ENCODE data around the gene TRRAP. TPM values are rescaled to one million over a fixed set of nuclear protein-coding genes. Genes with fewer than 3 reads are reported as not detected.

Gene TRRAP
- total and polyA plus RNA-seq, 4 donors = 4.3 to 22.7 (median 10.1) TPM

DNA sequence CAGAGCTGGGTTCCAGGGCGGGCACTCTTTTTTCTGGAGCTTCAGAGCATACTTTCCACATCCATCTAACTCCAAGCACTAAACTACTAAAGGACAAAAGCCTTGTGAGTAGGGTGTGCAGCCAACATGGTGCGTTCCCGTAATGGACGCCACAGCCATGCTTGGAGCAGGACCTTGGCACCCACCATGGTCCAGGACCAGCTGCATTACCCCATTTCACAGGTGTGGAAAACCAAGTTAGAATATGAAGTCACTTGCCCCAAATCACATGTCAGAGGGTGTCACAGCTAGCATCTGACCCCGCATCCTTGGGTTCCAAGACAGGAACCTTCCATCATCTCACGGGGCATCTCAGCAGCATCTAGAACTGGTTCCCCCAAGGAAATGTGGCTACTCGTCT is 153.2 kb downstream of the TRRAP start:
- DNase-seq (ENCODE audit: low spot score) = no peak
- Histone ChIP-seq H3K27ac (ENCODE audit: low read depth in 1 of 2, low read length in 2 of 2) (no peak overlapping the region), H3K4me3 (ENCODE audit: low read depth in 1 of 3, low read length in 3 of 3) (no peak overlapping the region), H3K36me3 (ENCODE audit: control insufficient read depth in 4 of 4, insufficient read depth in 3 of 4, low read depth in 1 of 4, low read length in 3 of 4) (peaks cover 14 to 77% (median 53%) of the 10 kb centered on the region in 4 donors), H3K27me3 (ENCODE audit: control insufficient read depth in 4 of 4, insufficient read depth in 4 of 4, low read length in 3 of 4) (no peaks in the 10 kb centered on the region), H3K9ac (ENCODE audit: low read depth in 1 of 2, low read length in 2 of 2) (no peak overlapping the region), H3K9me3 (ENCODE audit: control insufficient read depth in 4 of 4, low read length in 3 of 4) (no peaks in the 10 kb centered on the region), H3K4me1 (ENCODE audit: control insufficient read depth in 4 of 4, insufficient read depth in 4 of 4, low read length in 3 of 4) (peaks cover 0 to 7% (median 0%) of the 10 kb centered on the region in 4 donors)
- WGBS = 97% methylated on average over 7 of the region's 7 CpGs
- TF ChIP-seq SP1 (IDR thresholded peaks at IDR 0.05) (no peak), TAF1 (conservative IDR thresholded peaks at IDR 0.05) (no peak), RAD21 (IDR thresholded peaks at IDR 0.05) (no peak), NR2F2 (IDR thresholded peaks at IDR 0.05) (no peak), HNF4G (IDR thresholded peaks at IDR 0.05) (no peak), EGR1 (IDR thresholded peaks at IDR 0.05; ENCODE audit: low read depth in 2 of 2) (no peak), HNF4A (conservative IDR thresholded peaks at IDR 0.05) (no peak), GABPA (IDR thresholded peaks at IDR 0.05 in 1 of 2, conservative IDR thresholded peaks at IDR 0.05 in 1 of 2) (no peak), FOXA2 (IDR thresholded peaks at IDR 0.05) (no peak), FOXA1 (IDR thresholded peaks at IDR 0.05) (no peak), YY1 (IDR thresholded peaks at IDR 0.05) (no peak), JUND (IDR thresholded peaks at IDR 0.05) (no peak), RXRA (IDR thresholded peaks at IDR 0.05) (no peak)
- TF ChIP-seq, protein P1, sequence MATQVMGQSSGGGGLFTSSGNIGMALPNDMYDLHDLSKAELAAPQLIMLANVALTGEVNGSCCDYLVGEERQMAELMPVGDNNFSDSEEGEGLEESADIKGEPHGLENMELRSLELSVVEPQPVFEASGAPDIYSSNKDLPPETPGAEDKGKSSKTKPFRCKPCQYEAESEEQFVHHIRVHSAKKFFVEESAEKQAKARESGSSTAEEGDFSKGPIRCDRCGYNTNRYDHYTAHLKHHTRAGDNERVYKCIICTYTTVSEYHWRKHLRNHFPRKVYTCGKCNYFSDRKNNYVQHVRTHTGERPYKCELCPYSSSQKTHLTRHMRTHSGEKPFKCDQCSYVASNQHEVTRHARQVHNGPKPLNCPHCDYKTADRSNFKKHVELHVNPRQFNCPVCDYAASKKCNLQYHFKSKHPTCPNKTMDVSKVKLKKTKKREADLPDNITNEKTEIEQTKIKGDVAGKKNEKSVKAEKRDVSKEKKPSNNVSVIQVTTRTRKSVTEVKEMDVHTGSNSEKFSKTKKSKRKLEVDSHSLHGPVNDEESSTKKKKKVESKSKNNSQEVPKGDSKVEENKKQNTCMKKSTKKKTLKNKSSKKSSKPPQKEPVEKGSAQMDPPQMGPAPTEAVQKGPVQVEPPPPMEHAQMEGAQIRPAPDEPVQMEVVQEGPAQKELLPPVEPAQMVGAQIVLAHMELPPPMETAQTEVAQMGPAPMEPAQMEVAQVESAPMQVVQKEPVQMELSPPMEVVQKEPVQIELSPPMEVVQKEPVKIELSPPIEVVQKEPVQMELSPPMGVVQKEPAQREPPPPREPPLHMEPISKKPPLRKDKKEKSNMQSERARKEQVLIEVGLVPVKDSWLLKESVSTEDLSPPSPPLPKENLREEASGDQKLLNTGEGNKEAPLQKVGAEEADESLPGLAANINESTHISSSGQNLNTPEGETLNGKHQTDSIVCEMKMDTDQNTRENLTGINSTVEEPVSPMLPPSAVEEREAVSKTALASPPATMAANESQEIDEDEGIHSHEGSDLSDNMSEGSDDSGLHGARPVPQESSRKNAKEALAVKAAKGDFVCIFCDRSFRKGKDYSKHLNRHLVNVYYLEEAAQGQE (IDR thresholded peaks at IDR 0.05) = no peak
- TF ChIP-seq, protein P2, sequence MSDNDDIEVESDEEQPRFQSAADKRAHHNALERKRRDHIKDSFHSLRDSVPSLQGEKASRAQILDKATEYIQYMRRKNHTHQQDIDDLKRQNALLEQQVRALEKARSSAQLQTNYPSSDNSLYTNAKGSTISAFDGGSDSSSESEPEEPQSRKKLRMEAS (IDR thresholded peaks at IDR 0.05) = no peak
- TF ChIP-seq, protein P3, sequence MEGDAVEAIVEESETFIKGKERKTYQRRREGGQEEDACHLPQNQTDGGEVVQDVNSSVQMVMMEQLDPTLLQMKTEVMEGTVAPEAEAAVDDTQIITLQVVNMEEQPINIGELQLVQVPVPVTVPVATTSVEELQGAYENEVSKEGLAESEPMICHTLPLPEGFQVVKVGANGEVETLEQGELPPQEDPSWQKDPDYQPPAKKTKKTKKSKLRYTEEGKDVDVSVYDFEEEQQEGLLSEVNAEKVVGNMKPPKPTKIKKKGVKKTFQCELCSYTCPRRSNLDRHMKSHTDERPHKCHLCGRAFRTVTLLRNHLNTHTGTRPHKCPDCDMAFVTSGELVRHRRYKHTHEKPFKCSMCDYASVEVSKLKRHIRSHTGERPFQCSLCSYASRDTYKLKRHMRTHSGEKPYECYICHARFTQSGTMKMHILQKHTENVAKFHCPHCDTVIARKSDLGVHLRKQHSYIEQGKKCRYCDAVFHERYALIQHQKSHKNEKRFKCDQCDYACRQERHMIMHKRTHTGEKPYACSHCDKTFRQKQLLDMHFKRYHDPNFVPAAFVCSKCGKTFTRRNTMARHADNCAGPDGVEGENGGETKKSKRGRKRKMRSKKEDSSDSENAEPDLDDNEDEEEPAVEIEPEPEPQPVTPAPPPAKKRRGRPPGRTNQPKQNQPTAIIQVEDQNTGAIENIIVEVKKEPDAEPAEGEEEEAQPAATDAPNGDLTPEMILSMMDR (IDR thresholded peaks at IDR 0.05; ENCODE audit: low read depth, low read length, missing input control) = no peak
- TF ChIP-seq, protein P4, sequence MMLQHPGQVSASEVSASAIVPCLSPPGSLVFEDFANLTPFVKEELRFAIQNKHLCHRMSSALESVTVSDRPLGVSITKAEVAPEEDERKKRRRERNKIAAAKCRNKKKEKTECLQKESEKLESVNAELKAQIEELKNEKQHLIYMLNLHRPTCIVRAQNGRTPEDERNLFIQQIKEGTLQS (IDR thresholded peaks at IDR 0.05) = no peak
- TF ChIP-seq, protein P5, sequence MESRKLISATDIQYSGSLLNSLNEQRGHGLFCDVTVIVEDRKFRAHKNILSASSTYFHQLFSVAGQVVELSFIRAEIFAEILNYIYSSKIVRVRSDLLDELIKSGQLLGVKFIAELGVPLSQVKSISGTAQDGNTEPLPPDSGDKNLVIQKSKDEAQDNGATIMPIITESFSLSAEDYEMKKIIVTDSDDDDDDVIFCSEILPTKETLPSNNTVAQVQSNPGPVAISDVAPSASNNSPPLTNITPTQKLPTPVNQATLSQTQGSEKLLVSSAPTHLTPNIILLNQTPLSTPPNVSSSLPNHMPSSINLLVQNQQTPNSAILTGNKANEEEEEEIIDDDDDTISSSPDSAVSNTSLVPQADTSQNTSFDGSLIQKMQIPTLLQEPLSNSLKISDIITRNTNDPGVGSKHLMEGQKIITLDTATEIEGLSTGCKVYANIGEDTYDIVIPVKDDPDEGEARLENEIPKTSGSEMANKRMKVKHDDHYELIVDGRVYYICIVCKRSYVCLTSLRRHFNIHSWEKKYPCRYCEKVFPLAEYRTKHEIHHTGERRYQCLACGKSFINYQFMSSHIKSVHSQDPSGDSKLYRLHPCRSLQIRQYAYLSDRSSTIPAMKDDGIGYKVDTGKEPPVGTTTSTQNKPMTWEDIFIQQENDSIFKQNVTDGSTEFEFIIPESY (IDR thresholded peaks at IDR 0.05) = no peak
